Breast epithelium (tissue), 3 donors: ENCODE data around the gene FFAR1.

Experiments
- CTCF ChIP-seq, 3 donors: fragments of 450-650 bp; IDR thresholded peaks; one replicate each; pipeline ENCODE4 v1.5.1; 2016 to 2017; ENCODE audit warnings: antibody characterized with exemption in 3 of 3, mild to moderate bottlenecking in 3 of 3, moderate library complexity in 3 of 3
- POLR2A ChIP-seq: fragments of 450-650 bp; IDR thresholded peaks from one replicate; pipeline ENCODE4 v1.6.1; 2016; ENCODE audit warnings: antibody characterized with exemption, mild to moderate bottlenecking, moderate library complexity

- TF ChIP-seq POLR2A (no peak), CTCF (IDR thresholded peaks at IDR 0.05) (no peak)
These were observed 35.8 kb downstream of the FFAR1 start for GRCh38 chr19:35383536-35383935.
